Breast epithelium (tissue), 4 donors: Measurements from ENCODE around the gene ZMYND10. TPM values are rescaled to one million over a fixed set of nuclear protein-coding genes. Genes with fewer than 3 reads are reported as not detected.

ENCODE experiments used
- DNase-seq, 2 donors: peaks; one replicate each; pipeline ENCODE4 v3.0.0-alpha.2; 2019; ENCODE audit warnings: low spot score in 2 of 2
- H3K27ac ChIP-seq, 2 donors: fragments of 200-600 bp; sonication (generic) in 1 of 2; one replicate each; pipeline ENCODE4 v1.5.1; 2016 to 2019; ENCODE audit warnings: mild to moderate bottlenecking in 1 of 2
- H3K27me3 ChIP-seq, 2 donors: fragments of 200-600 bp; sonication (generic) in 1 of 2; one replicate each; pipeline versions ENCODE4 v1.5.1 to v1.6.0; 2017 to 2019; ENCODE audit warnings: control low read depth in 1 of 2, mild to moderate bottlenecking in 1 of 2
- H3K36me3 ChIP-seq: fragments of 200-600 bp; one replicate; pipeline ENCODE4 v1.5.1; 2019
- H3K4me1 ChIP-seq, 2 donors: fragments of 200-600 bp; sonication (generic); one replicate each; pipeline ENCODE4 v1.5.1; 2016 to 2019; ENCODE audit warnings: control low read depth in 1 of 2
- H3K4me3 ChIP-seq, 3 donors: fragments of 200-600 bp; sonication (generic); 1 replicate in 2 of 3; 2 replicates in 1 of 3; pipeline ENCODE4 v1.5.1; 2016 to 2019; ENCODE audit warnings: mild to moderate bottlenecking in 3 of 3, moderate library complexity in 2 of 3
- H3K9me3 ChIP-seq, 2 donors: fragments of 200-600 bp; sonication (generic) in 1 of 2; one replicate each; pipeline ENCODE4 v1.5.1; 2016 to 2019; ENCODE audit warnings: control low read depth in 1 of 2
- CTCF ChIP-seq, 3 donors: fragments of 450-650 bp; IDR thresholded peaks; one replicate each; pipeline ENCODE4 v1.5.1; 2016 to 2017; ENCODE audit warnings: antibody characterized with exemption in 3 of 3, mild to moderate bottlenecking in 3 of 3, moderate library complexity in 3 of 3
- POLR2A ChIP-seq: fragments of 450-650 bp; IDR thresholded peaks from one replicate; pipeline ENCODE4 v1.6.1; 2016; ENCODE audit warnings: antibody characterized with exemption, mild to moderate bottlenecking, moderate library complexity
- POLR2AphosphoS5 ChIP-seq, 3 donors: sonication (generic); formaldehyde crosslinking; IDR thresholded peaks; one replicate each; pipeline ENCODE4 v1.6.1; 2017; ENCODE audit warnings: antibody characterized with exemption in 3 of 3
- intact Hi-C: fragments of 100-400 bp; cut with DNase I; formaldehyde crosslinking; loops from one replicate; pipeline ENCODE4 v1.15.1; 2023; ENCODE audit warnings: low total_unique reads
- total RNA-seq, 3 donors: library from RNA; depleted of rRNA; stranded (reverse); fragments of >200 nt; gene quantifications; one replicate each; pipeline ENCODE4 v1.1.0, GENCODE V29; 2016

ZMYND10 gene
- total RNA-seq, 3 donors from 2014 or later = 0.32 to 2.6 (median 1.9) TPM

GRCh38 chr3:50388720-50389413 is 43.3 kb upstream of the ZMYND10 start:
- TF ChIP-seq CTCF (IDR thresholded peaks at IDR 0.05) (no peak), POLR2AphosphoS5 (IDR thresholded peaks at IDR 0.05) (no peak), POLR2A (no peak)
- no peak overlapping the region for H3K4me3 ChIP-seq
- peaks cover 0 to 10% of the 10 kb centered on the region in 2 donors for H3K4me1 ChIP-seq
- intact Hi-C loops = no loop called here
- peak in 1 of 2 donors; percentile 39 for DNase-seq
- no peaks in the 10 kb centered on the region for H3K9me3 ChIP-seq
- H3K27ac ChIP-seq = peak overlapping the region in 1 of 2 donors; percentile 35
- no peaks in the 10 kb centered on the region for H3K27me3 ChIP-seq
- H3K36me3 ChIP-seq = no peaks in the 10 kb centered on the region

GRCh38 chr3:50388016-50388719 is 42.6 kb upstream of the ZMYND10 start:
- no peak for TF ChIP-seq POLR2AphosphoS5 (IDR thresholded peaks at IDR 0.05)
- no peak for TF ChIP-seq POLR2A
- TF ChIP-seq CTCF (IDR thresholded peaks at IDR 0.05) = no peak
- no peak for DNase-seq
- no peak overlapping the region for H3K4me3 ChIP-seq
- intact Hi-C loops = no loop called here
- peak overlapping the region in 1 of 2 donors; percentile 35 for H3K27ac ChIP-seq
- no peaks in the 10 kb centered on the region for H3K27me3 ChIP-seq
- peaks cover under 1 to 10% of the 10 kb centered on the region in 2 donors for H3K4me1 ChIP-seq
- H3K9me3 ChIP-seq = no peaks in the 10 kb centered on the region
- no peaks in the 10 kb centered on the region for H3K36me3 ChIP-seq

DNA sequence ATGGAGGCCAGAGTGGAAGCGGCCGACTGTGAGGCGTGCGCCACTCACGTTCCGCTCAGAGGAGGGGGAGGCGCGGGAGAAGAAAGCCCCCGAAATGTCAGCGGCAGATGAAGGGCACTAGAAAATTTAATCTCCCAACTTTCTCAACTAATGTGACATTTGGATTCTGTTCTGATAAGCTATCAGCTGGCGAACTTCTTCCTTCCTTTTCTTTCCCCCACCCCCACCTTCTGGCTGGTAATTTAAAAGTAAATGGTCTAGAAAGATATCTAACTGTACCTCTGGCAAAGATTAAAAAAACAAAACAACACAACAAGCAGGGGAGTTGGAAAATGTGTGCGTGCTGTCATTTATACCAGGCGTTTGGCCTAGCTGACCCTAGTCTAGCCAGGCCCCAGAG is 40.2 kb upstream of the ZMYND10 start:
- Histone ChIP-seq H3K27me3 (no peaks in the 10 kb centered on the region), H3K4me3 (no peak overlapping the region), H3K4me1 (peaks cover under 1 to 3% of the 10 kb centered on the region in 2 donors), H3K9me3 (no peaks in the 10 kb centered on the region), H3K27ac (no peak overlapping the region), H3K36me3 (no peaks in the 10 kb centered on the region)
- intact Hi-C loops = no loop called here
- TF ChIP-seq CTCF (IDR thresholded peaks at IDR 0.05) (no peak), POLR2AphosphoS5 (IDR thresholded peaks at IDR 0.05) (no peak), POLR2A (no peak)
- no peak for DNase-seq

GRCh38 chr3:50383750-50384149 is 38.2 kb upstream of the ZMYND10 start:
- H3K27me3 ChIP-seq = no peaks in the 10 kb centered on the region
- H3K27ac ChIP-seq = peak overlapping the region in 1 of 2 donors; percentile 76
- intact Hi-C loops = no loop called here
- no peaks in the 10 kb centered on the region for H3K9me3 ChIP-seq
- no peak overlapping the region for H3K4me3 ChIP-seq
- no peak for DNase-seq
- no peaks in the 10 kb centered on the region for H3K36me3 ChIP-seq
- TF ChIP-seq CTCF (IDR thresholded peaks at IDR 0.05) (no peak), POLR2A (no peak)
- H3K4me1 ChIP-seq = peaks cover 0 to 3% of the 10 kb centered on the region in 2 donors

DNA sequence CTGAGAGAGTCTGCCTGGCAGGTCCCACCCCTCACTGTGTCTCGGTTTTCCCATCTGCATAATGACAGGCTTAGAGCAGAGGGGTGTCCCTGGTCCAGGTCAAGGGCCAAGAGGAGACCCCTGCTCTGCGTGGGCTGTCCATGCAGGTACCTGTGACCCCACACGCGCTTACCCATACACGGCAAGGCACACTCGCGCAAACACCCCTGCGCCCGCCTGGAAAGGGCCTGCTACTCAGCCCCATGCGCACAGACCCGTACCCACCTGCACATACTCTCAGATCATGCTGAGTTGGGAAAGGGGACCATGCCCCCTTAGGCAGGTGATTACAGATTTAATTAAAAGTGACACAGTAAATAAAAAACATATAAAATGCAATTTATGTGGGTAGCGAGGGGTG is 37.2 kb upstream of the ZMYND10 start:
- no peak for DNase-seq
- TF ChIP-seq CTCF (IDR thresholded peaks at IDR 0.05) (no peak), POLR2A (no peak), POLR2AphosphoS5 (IDR thresholded peaks at IDR 0.05) (no peak)
- peaks cover 0 to 3% of the 10 kb centered on the region in 2 donors for H3K4me1 ChIP-seq
- intact Hi-C loops = no loop called here
- H3K36me3 ChIP-seq = no peaks in the 10 kb centered on the region
- H3K27ac ChIP-seq = peak overlapping the region in 1 of 2 donors; percentile 76
- no peak overlapping the region for H3K4me3 ChIP-seq
- no peaks in the 10 kb centered on the region for H3K9me3 ChIP-seq
- H3K27me3 ChIP-seq = no peaks in the 10 kb centered on the region
